Activated T-helper 2 cell treated with anti-CD3 and anti-CD28 coated beads, Interferon-gamma antibody, Interleukin-2, Interleukin-4, amounts not matched to agents 10 μg/mL and 5 μg/mL and 100 μg/mL, durations not matched to agents 14 hours and 24 hours and 36 hours (primary cell): ENCODE results near the gene ZNF641. TPM values are rescaled to one million over a fixed set of nuclear protein-coding genes. Genes with fewer than 3 reads are reported as not detected.

ENCODE experiments used
- DNase-seq: peaks from one replicate; pipeline ENCODE4 v3.0.0; 2021; ENCODE audit warnings: low spot score
- H3K27ac Mint-ChIP-seq: one replicate; pipeline ENCODE4 v1.8.0; 2021; ENCODE audit warnings: mixed read lengths
- H3K27me3 Mint-ChIP-seq: one replicate; pipeline ENCODE4 v1.8.0; 2021; ENCODE audit warnings: low read depth, mixed read lengths
- H3K36me3 Mint-ChIP-seq: one replicate; pipeline ENCODE4 v1.8.0; 2021; ENCODE audit warnings: low read depth, mixed read lengths
- H3K4me1 Mint-ChIP-seq: one replicate; pipeline ENCODE4 v1.8.0; 2021; ENCODE audit warnings: low read depth, mixed read lengths
- H3K4me3 Mint-ChIP-seq: one replicate; pipeline ENCODE4 v1.8.0; 2021; ENCODE audit warnings: low read depth, mild to moderate bottlenecking, moderate library complexity, mixed read lengths
- H3K9me3 Mint-ChIP-seq: one replicate; pipeline ENCODE4 v1.8.0; 2021; ENCODE audit warnings: mixed read lengths
- intact Hi-C: fragments of 100-400 bp; cut with micrococcal nuclease; formaldehyde crosslinking; loops from one replicate; pipeline ENCODE4 v1.15.1; 2023
- total RNA-seq: library from RNA; stranded (reverse); gene quantifications from 2 replicates; pipeline ENCODE4 v1.2.3, GENCODE V29; 2022

ZNF641 gene
- 5.4 and 6.4 TPM in 2 replicates for total RNA-seq

- intact Hi-C loops, result loop anchor here (2.0 kb wide), 1 partner anchor 152 kb away; no protein-coding TSS in a partner anchor
Measured at GRCh38 chr12:48350249-48351021, at the start of gene ZNF641. Gene ZNF641 (minus strand): TSS chr12:48350919. CDS start chr12:48348090, 2,829 bp downstream.

GRCh38 chr12:48390026-48390425 is 39.3 kb upstream of the ZNF641 start:
- DNase-seq, result no peak
- intact Hi-C loops, result no loop called here
- Mint-ChIP-seq H3K4me1 (no peaks in the 10 kb centered on the region), H3K9me3 (no peaks in the 10 kb centered on the region), H3K27me3 (peaks cover 9% of the 10 kb centered on the region), H3K4me3 (no peak overlapping the region), H3K36me3 (no peaks in the 10 kb centered on the region), H3K27ac (no peak overlapping the region)

More at GRCh38 chr12:48350249-48351021, at the start of gene ZNF641:
- Mint-ChIP-seq H3K9me3 (no peaks in the 10 kb centered on the region), H3K27ac (peak within 1 kb of the TSS; percentile 67), H3K4me1 (peaks cover 21% of the 10 kb centered on the region), H3K36me3 (peaks cover 26% of the 10 kb centered on the region), H3K27me3 (peaks cover 5% of the 10 kb centered on the region), H3K4me3 (peak within 1 kb of the TSS; percentile 96)
- peak; percentile 79 for DNase-seq

GRCh38 chr12:48389409-48389808 is 38.7 kb upstream of the ZNF641 start:
- intact Hi-C loops, result no loop called here

GRCh38 chr12:48388938-48389337 is 38.2 kb upstream of the ZNF641 start:
- H3K4me3 Mint-ChIP-seq, result no peak overlapping the region
- no peak for DNase-seq
- H3K27ac Mint-ChIP-seq, result no peak overlapping the region
- H3K36me3 Mint-ChIP-seq, result no peaks in the 10 kb centered on the region
- H3K27me3 Mint-ChIP-seq, result peaks cover 9% of the 10 kb centered on the region
- intact Hi-C loops, result no loop called here
- H3K4me1 Mint-ChIP-seq, result no peaks in the 10 kb centered on the region
- H3K9me3 Mint-ChIP-seq, result no peaks in the 10 kb centered on the region

More at GRCh38 chr12:48389409-48389808, 38.7 kb upstream of the ZNF641 start:
- no peaks in the 10 kb centered on the region for H3K9me3 Mint-ChIP-seq
- peaks cover 9% of the 10 kb centered on the region for H3K27me3 Mint-ChIP-seq
- DNase-seq, result no peak
- no peak overlapping the region for H3K4me3 Mint-ChIP-seq
- H3K4me1 Mint-ChIP-seq, result no peaks in the 10 kb centered on the region
- H3K27ac Mint-ChIP-seq, result no peak overlapping the region
- H3K36me3 Mint-ChIP-seq, result no peaks in the 10 kb centered on the region

GRCh38 chr12:48388460-48388859 is 37.7 kb upstream of the ZNF641 start:
- intact Hi-C loops, result no loop called here
- no peaks in the 10 kb centered on the region for H3K4me1 Mint-ChIP-seq
- H3K4me3 Mint-ChIP-seq, result no peak overlapping the region
- no peak for DNase-seq
- peaks cover 9% of the 10 kb centered on the region for H3K27me3 Mint-ChIP-seq
- H3K27ac Mint-ChIP-seq, result no peak overlapping the region
- no peaks in the 10 kb centered on the region for H3K9me3 Mint-ChIP-seq
- H3K36me3 Mint-ChIP-seq, result no peaks in the 10 kb centered on the region

- no peak overlapping the region for H3K4me3 Mint-ChIP-seq
- no peaks in the 10 kb centered on the region for H3K4me1 Mint-ChIP-seq
- peaks cover 8% of the 10 kb centered on the region for H3K27me3 Mint-ChIP-seq
- DNase-seq, result no peak
- H3K36me3 Mint-ChIP-seq, result no peaks in the 10 kb centered on the region
- intact Hi-C loops, result no loop called here
- H3K9me3 Mint-ChIP-seq, result no peaks in the 10 kb centered on the region
- H3K27ac Mint-ChIP-seq, result no peak overlapping the region
Measured at GRCh38 chr12:48380596-48380995, 29.9 kb upstream of the ZNF641 start.

GRCh38 chr12:48379794-48380193 is 29.1 kb upstream of the ZNF641 start:
- no peak overlapping the region for H3K4me3 Mint-ChIP-seq
- H3K4me1 Mint-ChIP-seq, result no peaks in the 10 kb centered on the region
- H3K27me3 Mint-ChIP-seq, result peaks cover 5% of the 10 kb centered on the region
- intact Hi-C loops, result no loop called here
- H3K36me3 Mint-ChIP-seq, result no peaks in the 10 kb centered on the region
- no peak for DNase-seq
- H3K9me3 Mint-ChIP-seq, result no peaks in the 10 kb centered on the region
- H3K27ac Mint-ChIP-seq, result no peak overlapping the region

GRCh38 chr12:48377646-48378045 is 26.9 kb upstream of the ZNF641 start:
- Mint-ChIP-seq H3K27me3 (peaks cover 7% of the 10 kb centered on the region), H3K4me3 (no peak overlapping the region), H3K9me3 (no peaks in the 10 kb centered on the region), H3K36me3 (no peaks in the 10 kb centered on the region), H3K27ac (no peak overlapping the region), H3K4me1 (no peaks in the 10 kb centered on the region)
- no peak for DNase-seq
- intact Hi-C loops, result no loop called here

GRCh38 chr12:48374164-48374563 is 23.4 kb upstream of the ZNF641 start:
- Mint-ChIP-seq H3K27me3 (peaks cover 8% of the 10 kb centered on the region), H3K27ac (no peak overlapping the region), H3K4me1 (no peaks in the 10 kb centered on the region), H3K4me3 (no peak overlapping the region), H3K9me3 (no peaks in the 10 kb centered on the region), H3K36me3 (no peaks in the 10 kb centered on the region)
- no peak for DNase-seq
- intact Hi-C loops, result no loop called here

- peaks cover 14% of the 10 kb centered on the region for H3K27me3 Mint-ChIP-seq
- intact Hi-C loops, result no loop called here
- no peak overlapping the region for H3K4me3 Mint-ChIP-seq
- H3K27ac Mint-ChIP-seq, result no peak overlapping the region
- DNase-seq, result no peak
- no peaks in the 10 kb centered on the region for H3K36me3 Mint-ChIP-seq
- no peaks in the 10 kb centered on the region for H3K9me3 Mint-ChIP-seq
- no peaks in the 10 kb centered on the region for H3K4me1 Mint-ChIP-seq
Measured at GRCh38 chr12:48366131-48366530, 15.4 kb upstream of the ZNF641 start.

GRCh38 chr12:48361664-48362339 is 11.1 kb upstream of the ZNF641 start:
- Mint-ChIP-seq H3K27me3 (peaks cover 7% of the 10 kb centered on the region), H3K4me3 (no peak overlapping the region), H3K36me3 (no peaks in the 10 kb centered on the region), H3K27ac (no peak overlapping the region), H3K4me1 (no peaks in the 10 kb centered on the region), H3K9me3 (no peaks in the 10 kb centered on the region)
- intact Hi-C loops, result no loop called here
- no peak for DNase-seq

GRCh38 chr12:48358937-48359513 is 8.3 kb upstream of the ZNF641 start:
- no peak for DNase-seq
- Mint-ChIP-seq H3K4me1 (no peaks in the 10 kb centered on the region), H3K36me3 (no peaks in the 10 kb centered on the region), H3K27ac (no peak overlapping the region), H3K9me3 (no peaks in the 10 kb centered on the region), H3K4me3 (no peak overlapping the region), H3K27me3 (peaks cover 2% of the 10 kb centered on the region)
- intact Hi-C loops, result no loop called here
